GM23338 (cell line): ENCODE measurements around the gene GRIK4. TPM values are rescaled to one million over a fixed set of nuclear protein-coding genes. Genes with fewer than 3 reads are reported as not detected.

Experiments used
- ATAC-seq: fragments of 200-7000 bp; cut with Tn5 transposase; 3 replicates; pipeline ENCODE4 v1.9.1; 2020
- DNase-seq: peaks from one replicate; pipeline ENCODE4 v3.0.0-alpha.2; 2015; ENCODE audit warnings: low spot score
- H2AFZ ChIP-seq: fragments of 200-600 bp; sonication (generic); 2 replicates; pipeline ENCODE4 v1.8.0; 2016; ENCODE audit warnings: antibody characterized with exemption, mild to moderate bottlenecking, moderate library complexity
- H3F3A ChIP-seq: fragments of 200-600 bp; sonication (generic); replicated peaks from 2 replicates; pipeline ENCODE4 v1.8.0; 2017; ENCODE audit warnings: antibody characterized with exemption, mixed run types, low read depth
- H3K27ac ChIP-seq: fragments of 200-600 bp; sonication (generic); 2 replicates; pipeline ENCODE4 v1.6.1; 2016; ENCODE audit warnings: low read depth
- H3K27me3 ChIP-seq: fragments of 200-600 bp; sonication (generic); 2 replicates; pipeline ENCODE4 v1.8.0; 2016; ENCODE audit warnings: mild to moderate bottlenecking, mixed run types, moderate library complexity; ENCODE audit not compliant: insufficient read depth
- H3K36me3 ChIP-seq: fragments of 200-600 bp; sonication (generic); 2 replicates; pipeline ENCODE4 v1.8.0; 2016; ENCODE audit warnings: mild to moderate bottlenecking; ENCODE audit not compliant: insufficient read depth
- H3K4me1 ChIP-seq: fragments of 200-600 bp; sonication (generic); 2 replicates; pipeline ENCODE4 v1.8.0; 2016; ENCODE audit warnings: mild to moderate bottlenecking, moderate library complexity; ENCODE audit not compliant: insufficient read depth
- H3K4me2 ChIP-seq: fragments of 200-600 bp; sonication (generic); 2 replicates; pipeline ENCODE4 v1.7.1; 2017; ENCODE audit warnings: mixed run types
- H3K4me3 ChIP-seq: fragments of 200-600 bp; sonication (generic); 2 replicates; pipeline ENCODE4 v1.6.1; 2016; ENCODE audit warnings: mixed run types
- H3K79me2 ChIP-seq: fragments of 200-600 bp; sonication (generic); replicated peaks from 2 replicates; pipeline ENCODE4 v1.8.0; 2017; ENCODE audit warnings: mild to moderate bottlenecking; ENCODE audit not compliant: insufficient read depth
- H3K9me2 ChIP-seq: fragments of 200-600 bp; sonication (generic); 2 replicates; pipeline ENCODE4 v1.8.0; 2017; ENCODE audit not compliant: insufficient read depth
- H4K20me1 ChIP-seq: fragments of 200-600 bp; sonication (generic); replicated peaks from 2 replicates; pipeline ENCODE4 v1.8.0; 2017; ENCODE audit warnings: mild to moderate bottlenecking; ENCODE audit not compliant: insufficient read depth
- H3K27ac Mint-ChIP-seq: 2 replicates; pipeline ENCODE4 v1.8.0; 2020; ENCODE audit warnings: inconsistent platforms, mild to moderate bottlenecking, moderate library complexity, mixed read lengths
- H3K27me3 Mint-ChIP-seq: 3 replicates; pipeline ENCODE4 v1.8.0; 2022; ENCODE audit warnings: low read depth, mild to moderate bottlenecking, moderate library complexity, mixed read lengths, inconsistent platforms; ENCODE audit not compliant: insufficient read depth, poor library complexity
- H3K36me3 Mint-ChIP-seq: 3 replicates; pipeline ENCODE4 v1.8.0; 2021; ENCODE audit warnings: low read depth, mild to moderate bottlenecking, inconsistent platforms, moderate library complexity, mixed read lengths
- H3K4me1 Mint-ChIP-seq: 3 replicates; pipeline ENCODE4 v1.8.0; 2020; ENCODE audit warnings: mild to moderate bottlenecking, inconsistent platforms, mixed read lengths
- H3K4me3 Mint-ChIP-seq: 3 replicates; pipeline ENCODE4 v1.8.0; 2021; ENCODE audit warnings: moderate library complexity, mild to moderate bottlenecking, inconsistent platforms, mixed read lengths
- H3K9me3 Mint-ChIP-seq: 3 replicates; pipeline ENCODE4 v1.8.0; 2020; ENCODE audit warnings: moderate library complexity, mild to moderate bottlenecking, inconsistent platforms, mixed read lengths
- CREB1 ChIP-seq: fragments of 250-450 bp; sonication (Bioruptor Pico); IDR thresholded peaks from 2 replicates; pipeline ENCODE4 v1.5.0; 2020; ENCODE audit warnings: low read depth, mild to moderate bottlenecking, moderate library complexity
- EZH2 ChIP-seq: fragments of 200-600 bp; sonication (generic); IDR thresholded peaks from one replicate; pipeline ENCODE4 v1.8.0; 2017; ENCODE audit warnings: antibody characterized with exemption, mild to moderate bottlenecking, low read depth; ENCODE audit not compliant: unreplicated experiment
- EZH2phosphoT487 ChIP-seq: fragments of 200-600 bp; sonication (generic); IDR thresholded peaks from one replicate; pipeline ENCODE4 v1.8.1; 2018; ENCODE audit warnings: antibody characterized with exemption; ENCODE audit not compliant: unreplicated experiment
- JUNB ChIP-seq: IDR thresholded peaks from one replicate; pipeline ENCODE4 v1.6.1; 2016; ENCODE audit warnings: antibody characterized with exemption; ENCODE audit not compliant: unreplicated experiment
- NANOG ChIP-seq: IDR thresholded peaks from 2 replicates; pipeline ENCODE4 v1.6.1; 2016; ENCODE audit warnings: antibody characterized with exemption, borderline replicate concordance
- POLR2AphosphoS5 ChIP-seq: IDR thresholded peaks from 2 replicates; pipeline ENCODE4 v1.6.1; 2016; ENCODE audit warnings: antibody characterized with exemption, low read depth
- STAT1 ChIP-seq: IDR thresholded peaks from one replicate; pipeline ENCODE4 v1.6.1; 2016; ENCODE audit warnings: antibody characterized with exemption; ENCODE audit not compliant: unreplicated experiment
- ZNF114 ChIP-seq: fragments of 250-450 bp; sonication (Bioruptor Pico); IDR thresholded peaks from 2 replicates; pipeline ENCODE4 v1.5.0; 2020; ENCODE audit warnings: mild to moderate bottlenecking, moderate library complexity
- ZNF331 ChIP-seq: fragments of 250-450 bp; sonication (Bioruptor Pico); IDR thresholded peaks from 2 replicates; pipeline ENCODE4 v1.5.0; 2020; ENCODE audit warnings: low read depth, mild to moderate bottlenecking, moderate library complexity
- polyA plus RNA-seq: library from polyadenylated mRNA; unstranded; fragments of >200 nt; fragmentation: Nextera tagmentation; extraction: Ambion mirVana; gene quantifications from 2 replicates; pipeline ENCODE4 v1.2.1, GENCODE V29; 2016
- total RNA-seq: library from RNA; depleted of rRNA; stranded (reverse); fragments of >200 nt; shearing (Covaris generic); gene quantifications from 2 replicates; pipeline ENCODE4 v1.2.3, GENCODE V29; 2014
- TF ChIP-seq, protein P1 (sequence below): IDR thresholded peaks from 2 replicates; pipeline ENCODE4 v1.6.1; 2016; ENCODE audit warnings: antibody characterized with exemption
- TF ChIP-seq, protein P2 (sequence below): IDR thresholded peaks from one replicate; pipeline ENCODE4 v1.6.1; 2018; ENCODE audit warnings: antibody characterized with exemption; ENCODE audit not compliant: unreplicated experiment
- TF ChIP-seq, protein P3 (sequence below), 2 experiments: fragments of 200-600 bp in 1 of 2; sonication (generic) in 1 of 2; conservative IDR thresholded peaks; 2 replicates each; pipeline versions ENCODE4 v1.5.1 to v1.6.1; 2016 to 2017; ENCODE audit warnings: antibody characterized with exemption in 2 of 2, low read depth in 2 of 2, mild to moderate bottlenecking in 2 of 2, moderate library complexity in 1 of 2
- TF ChIP-seq, protein P4 (sequence below): fragments of 250-450 bp; sonication (Bioruptor Pico); IDR thresholded peaks from 2 replicates; pipeline ENCODE4 v1.5.0; 2020; ENCODE audit warnings: mild to moderate bottlenecking, moderate library complexity

GRIK4 gene
- total and polyA plus RNA-seq, 2 experiments from 2014 or later, result 0.63 to 2.2 TPM

DNA sequence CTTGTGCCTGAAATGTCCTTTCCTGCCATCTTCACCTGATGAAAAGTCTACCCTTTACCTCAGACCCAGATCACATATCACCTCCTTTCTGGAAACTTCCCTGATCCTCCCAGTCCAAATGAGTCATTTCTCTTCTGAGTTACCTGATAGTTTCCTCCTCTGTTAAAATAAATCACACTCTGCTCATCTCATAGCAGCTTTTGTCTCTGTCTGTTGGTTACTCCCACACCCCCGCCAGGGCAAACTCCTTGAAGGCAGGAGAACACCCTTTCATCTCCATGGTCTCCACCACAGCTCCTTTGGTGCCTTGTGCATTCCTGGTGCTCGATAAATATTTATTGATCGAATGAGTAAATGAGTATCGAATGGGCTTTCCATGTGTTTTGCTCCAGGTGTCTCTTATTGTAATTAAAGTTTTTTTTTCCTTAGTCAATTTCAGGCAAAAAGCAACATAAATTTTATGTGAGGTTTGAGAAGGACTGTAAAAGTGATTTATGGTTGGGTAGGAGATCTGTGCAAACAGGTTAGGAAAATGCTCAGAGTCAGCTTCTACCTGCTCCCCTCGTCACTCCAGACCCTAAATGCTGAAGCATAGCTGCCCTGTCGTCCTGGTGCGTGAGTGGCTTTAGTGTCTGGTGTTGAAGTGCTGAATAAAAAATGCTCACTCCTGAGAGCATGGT lies 178.2 kb downstream of the GRIK4 start:
- Mint-ChIP-seq H3K9me3 (no peaks in the 10 kb centered on the region), H3K27me3 (no peaks in the 10 kb centered on the region), H3K36me3 (no peaks in the 10 kb centered on the region), H3K4me3 (no peak overlapping the region), H3K4me1 (no peaks in the 10 kb centered on the region), H3K27ac (no peak overlapping the region)
- Histone ChIP-seq H3K27ac (no peak overlapping the region), H3K4me3 (no peak overlapping the region), H3K27me3 (no peaks in the 10 kb centered on the region), H2AFZ (no peak overlapping the region), H4K20me1 (no peaks in the 10 kb centered on the region), H3K4me2 (no peak overlapping the region), H3K9me2 (0 out of 2 replicates have a peak, but pooled peaks cover 3% of the 10 kb centered on the region), H3K79me2 (no peaks in the 10 kb centered on the region), H3K4me1 (no peaks in the 10 kb centered on the region), H3F3A (no peaks in the 10 kb centered on the region), H3K36me3 (no peaks in the 10 kb centered on the region)
- no peak for DNase-seq
- TF ChIP-seq ZNF114 (CRISPR knock-in tag) (no peak), NANOG (no peak), EZH2 (no peak), CREB1 (CRISPR knock-in tag) (no peak), POLR2AphosphoS5 (no peak), ZNF331 (CRISPR knock-in tag) (no peak), EZH2phosphoT487 (no peak), JUNB (no peak), STAT1 (no peak)
- TF ChIP-seq, protein P1, sequence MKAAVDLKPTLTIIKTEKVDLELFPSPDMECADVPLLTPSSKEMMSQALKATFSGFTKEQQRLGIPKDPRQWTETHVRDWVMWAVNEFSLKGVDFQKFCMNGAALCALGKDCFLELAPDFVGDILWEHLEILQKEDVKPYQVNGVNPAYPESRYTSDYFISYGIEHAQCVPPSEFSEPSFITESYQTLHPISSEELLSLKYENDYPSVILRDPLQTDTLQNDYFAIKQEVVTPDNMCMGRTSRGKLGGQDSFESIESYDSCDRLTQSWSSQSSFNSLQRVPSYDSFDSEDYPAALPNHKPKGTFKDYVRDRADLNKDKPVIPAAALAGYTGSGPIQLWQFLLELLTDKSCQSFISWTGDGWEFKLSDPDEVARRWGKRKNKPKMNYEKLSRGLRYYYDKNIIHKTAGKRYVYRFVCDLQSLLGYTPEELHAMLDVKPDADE, result no peak
- TF ChIP-seq, protein P2, sequence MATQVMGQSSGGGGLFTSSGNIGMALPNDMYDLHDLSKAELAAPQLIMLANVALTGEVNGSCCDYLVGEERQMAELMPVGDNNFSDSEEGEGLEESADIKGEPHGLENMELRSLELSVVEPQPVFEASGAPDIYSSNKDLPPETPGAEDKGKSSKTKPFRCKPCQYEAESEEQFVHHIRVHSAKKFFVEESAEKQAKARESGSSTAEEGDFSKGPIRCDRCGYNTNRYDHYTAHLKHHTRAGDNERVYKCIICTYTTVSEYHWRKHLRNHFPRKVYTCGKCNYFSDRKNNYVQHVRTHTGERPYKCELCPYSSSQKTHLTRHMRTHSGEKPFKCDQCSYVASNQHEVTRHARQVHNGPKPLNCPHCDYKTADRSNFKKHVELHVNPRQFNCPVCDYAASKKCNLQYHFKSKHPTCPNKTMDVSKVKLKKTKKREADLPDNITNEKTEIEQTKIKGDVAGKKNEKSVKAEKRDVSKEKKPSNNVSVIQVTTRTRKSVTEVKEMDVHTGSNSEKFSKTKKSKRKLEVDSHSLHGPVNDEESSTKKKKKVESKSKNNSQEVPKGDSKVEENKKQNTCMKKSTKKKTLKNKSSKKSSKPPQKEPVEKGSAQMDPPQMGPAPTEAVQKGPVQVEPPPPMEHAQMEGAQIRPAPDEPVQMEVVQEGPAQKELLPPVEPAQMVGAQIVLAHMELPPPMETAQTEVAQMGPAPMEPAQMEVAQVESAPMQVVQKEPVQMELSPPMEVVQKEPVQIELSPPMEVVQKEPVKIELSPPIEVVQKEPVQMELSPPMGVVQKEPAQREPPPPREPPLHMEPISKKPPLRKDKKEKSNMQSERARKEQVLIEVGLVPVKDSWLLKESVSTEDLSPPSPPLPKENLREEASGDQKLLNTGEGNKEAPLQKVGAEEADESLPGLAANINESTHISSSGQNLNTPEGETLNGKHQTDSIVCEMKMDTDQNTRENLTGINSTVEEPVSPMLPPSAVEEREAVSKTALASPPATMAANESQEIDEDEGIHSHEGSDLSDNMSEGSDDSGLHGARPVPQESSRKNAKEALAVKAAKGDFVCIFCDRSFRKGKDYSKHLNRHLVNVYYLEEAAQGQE, result no peak
- TF ChIP-seq, protein P3, sequence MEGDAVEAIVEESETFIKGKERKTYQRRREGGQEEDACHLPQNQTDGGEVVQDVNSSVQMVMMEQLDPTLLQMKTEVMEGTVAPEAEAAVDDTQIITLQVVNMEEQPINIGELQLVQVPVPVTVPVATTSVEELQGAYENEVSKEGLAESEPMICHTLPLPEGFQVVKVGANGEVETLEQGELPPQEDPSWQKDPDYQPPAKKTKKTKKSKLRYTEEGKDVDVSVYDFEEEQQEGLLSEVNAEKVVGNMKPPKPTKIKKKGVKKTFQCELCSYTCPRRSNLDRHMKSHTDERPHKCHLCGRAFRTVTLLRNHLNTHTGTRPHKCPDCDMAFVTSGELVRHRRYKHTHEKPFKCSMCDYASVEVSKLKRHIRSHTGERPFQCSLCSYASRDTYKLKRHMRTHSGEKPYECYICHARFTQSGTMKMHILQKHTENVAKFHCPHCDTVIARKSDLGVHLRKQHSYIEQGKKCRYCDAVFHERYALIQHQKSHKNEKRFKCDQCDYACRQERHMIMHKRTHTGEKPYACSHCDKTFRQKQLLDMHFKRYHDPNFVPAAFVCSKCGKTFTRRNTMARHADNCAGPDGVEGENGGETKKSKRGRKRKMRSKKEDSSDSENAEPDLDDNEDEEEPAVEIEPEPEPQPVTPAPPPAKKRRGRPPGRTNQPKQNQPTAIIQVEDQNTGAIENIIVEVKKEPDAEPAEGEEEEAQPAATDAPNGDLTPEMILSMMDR (conservative IDR thresholded peaks at IDR 0.05; ENCODE audit: low read depth in 2 of 2), result no peak
- TF ChIP-seq, protein P4, sequence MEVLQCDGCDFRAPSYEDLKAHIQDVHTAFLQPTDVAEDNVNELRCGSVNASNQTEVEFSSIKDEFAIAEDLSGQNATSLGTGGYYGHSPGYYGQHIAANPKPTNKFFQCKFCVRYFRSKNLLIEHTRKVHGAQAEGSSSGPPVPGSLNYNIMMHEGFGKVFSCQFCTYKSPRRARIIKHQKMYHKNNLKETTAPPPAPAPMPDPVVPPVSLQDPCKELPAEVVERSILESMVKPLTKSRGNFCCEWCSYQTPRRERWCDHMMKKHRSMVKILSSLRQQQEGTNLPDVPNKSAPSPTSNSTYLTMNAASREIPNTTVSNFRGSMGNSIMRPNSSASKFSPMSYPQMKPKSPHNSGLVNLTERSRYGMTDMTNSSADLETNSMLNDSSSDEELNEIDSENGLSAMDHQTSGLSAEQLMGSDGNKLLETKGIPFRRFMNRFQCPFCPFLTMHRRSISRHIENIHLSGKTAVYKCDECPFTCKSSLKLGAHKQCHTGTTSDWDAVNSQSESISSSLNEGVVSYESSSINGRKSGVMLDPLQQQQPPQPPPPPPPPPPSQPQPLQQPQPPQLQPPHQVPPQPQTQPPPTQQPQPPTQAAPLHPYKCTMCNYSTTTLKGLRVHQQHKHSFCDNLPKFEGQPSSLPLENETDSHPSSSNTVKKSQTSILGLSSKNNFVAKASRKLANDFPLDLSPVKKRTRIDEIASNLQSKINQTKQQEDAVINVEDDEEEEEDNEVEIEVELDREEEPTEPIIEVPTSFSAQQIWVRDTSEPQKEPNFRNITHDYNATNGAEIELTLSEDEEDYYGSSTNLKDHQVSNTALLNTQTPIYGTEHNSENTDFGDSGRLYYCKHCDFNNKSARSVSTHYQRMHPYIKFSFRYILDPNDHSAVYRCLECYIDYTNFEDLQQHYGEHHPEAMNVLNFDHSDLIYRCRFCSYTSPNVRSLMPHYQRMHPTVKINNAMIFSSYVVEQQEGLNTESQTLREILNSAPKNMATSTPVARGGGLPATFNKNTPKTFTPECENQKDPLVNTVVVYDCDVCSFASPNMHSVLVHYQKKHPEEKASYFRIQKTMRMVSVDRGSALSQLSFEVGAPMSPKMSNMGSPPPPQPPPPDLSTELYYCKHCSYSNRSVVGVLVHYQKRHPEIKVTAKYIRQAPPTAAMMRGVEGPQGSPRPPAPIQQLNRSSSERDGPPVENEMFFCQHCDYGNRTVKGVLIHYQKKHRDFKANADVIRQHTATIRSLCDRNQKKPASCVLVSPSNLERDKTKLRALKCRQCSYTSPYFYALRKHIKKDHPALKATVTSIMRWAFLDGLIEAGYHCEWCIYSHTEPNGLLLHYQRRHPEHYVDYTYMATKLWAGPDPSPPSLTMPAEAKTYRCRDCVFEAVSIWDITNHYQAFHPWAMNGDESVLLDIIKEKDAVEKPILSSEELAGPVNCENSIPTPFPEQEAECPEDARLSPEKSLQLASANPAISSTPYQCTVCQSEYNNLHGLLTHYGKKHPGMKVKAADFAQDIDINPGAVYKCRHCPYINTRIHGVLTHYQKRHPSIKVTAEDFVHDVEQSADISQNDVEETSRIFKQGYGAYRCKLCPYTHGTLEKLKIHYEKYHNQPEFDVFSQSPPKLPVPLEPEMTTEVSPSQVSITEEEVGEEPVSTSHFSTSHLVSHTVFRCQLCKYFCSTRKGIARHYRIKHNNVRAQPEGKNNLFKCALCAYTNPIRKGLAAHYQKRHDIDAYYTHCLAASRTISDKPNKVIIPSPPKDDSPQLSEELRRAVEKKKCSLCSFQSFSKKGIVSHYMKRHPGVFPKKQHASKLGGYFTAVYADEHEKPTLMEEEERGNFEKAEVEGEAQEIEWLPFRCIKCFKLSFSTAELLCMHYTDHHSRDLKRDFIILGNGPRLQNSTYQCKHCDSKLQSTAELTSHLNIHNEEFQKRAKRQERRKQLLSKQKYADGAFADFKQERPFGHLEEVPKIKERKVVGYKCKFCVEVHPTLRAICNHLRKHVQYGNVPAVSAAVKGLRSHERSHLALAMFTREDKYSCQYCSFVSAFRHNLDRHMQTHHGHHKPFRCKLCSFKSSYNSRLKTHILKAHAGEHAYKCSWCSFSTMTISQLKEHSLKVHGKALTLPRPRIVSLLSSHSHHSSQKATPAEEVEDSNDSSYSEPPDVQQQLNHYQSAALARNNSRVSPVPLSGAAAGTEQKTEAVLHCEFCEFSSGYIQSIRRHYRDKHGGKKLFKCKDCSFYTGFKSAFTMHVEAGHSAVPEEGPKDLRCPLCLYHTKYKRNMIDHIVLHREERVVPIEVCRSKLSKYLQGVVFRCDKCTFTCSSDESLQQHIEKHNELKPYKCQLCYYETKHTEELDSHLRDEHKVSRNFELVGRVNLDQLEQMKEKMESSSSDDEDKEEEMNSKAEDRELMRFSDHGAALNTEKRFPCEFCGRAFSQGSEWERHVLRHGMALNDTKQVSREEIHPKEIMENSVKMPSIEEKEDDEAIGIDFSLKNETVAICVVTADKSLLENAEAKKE (CRISPR knock-in tag), result no peak
- no peak for ATAC-seq
